ENCODE data around the gene BRCA2.

DNA sequence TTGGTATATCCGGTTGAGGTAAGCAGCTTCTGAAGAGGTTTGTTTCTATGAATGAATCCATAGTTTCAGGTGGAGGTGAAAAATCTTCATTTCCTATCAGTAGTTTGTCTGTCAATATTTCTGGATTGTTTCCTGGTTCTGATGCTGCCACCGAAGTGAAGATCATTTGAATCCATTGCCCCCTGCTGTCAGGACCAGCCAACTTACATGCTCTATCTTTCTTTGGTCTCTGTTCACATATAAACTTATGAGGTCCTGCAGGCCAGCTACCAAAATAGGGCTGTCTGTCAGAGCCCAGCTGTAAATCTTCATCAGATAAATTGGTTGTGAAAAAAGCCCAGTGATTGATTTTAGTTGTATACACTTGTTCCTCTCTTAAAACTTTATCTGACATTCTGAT is 127.8 kb downstream of the BRCA2 start:
- TF ChIP-seq, protein P1, sequence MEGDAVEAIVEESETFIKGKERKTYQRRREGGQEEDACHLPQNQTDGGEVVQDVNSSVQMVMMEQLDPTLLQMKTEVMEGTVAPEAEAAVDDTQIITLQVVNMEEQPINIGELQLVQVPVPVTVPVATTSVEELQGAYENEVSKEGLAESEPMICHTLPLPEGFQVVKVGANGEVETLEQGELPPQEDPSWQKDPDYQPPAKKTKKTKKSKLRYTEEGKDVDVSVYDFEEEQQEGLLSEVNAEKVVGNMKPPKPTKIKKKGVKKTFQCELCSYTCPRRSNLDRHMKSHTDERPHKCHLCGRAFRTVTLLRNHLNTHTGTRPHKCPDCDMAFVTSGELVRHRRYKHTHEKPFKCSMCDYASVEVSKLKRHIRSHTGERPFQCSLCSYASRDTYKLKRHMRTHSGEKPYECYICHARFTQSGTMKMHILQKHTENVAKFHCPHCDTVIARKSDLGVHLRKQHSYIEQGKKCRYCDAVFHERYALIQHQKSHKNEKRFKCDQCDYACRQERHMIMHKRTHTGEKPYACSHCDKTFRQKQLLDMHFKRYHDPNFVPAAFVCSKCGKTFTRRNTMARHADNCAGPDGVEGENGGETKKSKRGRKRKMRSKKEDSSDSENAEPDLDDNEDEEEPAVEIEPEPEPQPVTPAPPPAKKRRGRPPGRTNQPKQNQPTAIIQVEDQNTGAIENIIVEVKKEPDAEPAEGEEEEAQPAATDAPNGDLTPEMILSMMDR (IDR thresholded peaks at IDR 0.05; ENCODE audit: insufficient read depth, low read length, poor library complexity, severe bottlenecking) = peak; percentile 32
- TF ChIP-seq EZH2phosphoT487 (conservative IDR thresholded peaks at IDR 0.05; ENCODE audit: low read length) = no peak

All from SU-DHL-6 (cell line).